GM18520 (cell line): Measurements from ENCODE around the gene ROBO4.

Experiments
- ATAC-seq: cut with Tn5 transposase; IDR thresholded peaks from one replicate; pipeline ENCODE4 v1.9.1; 2021; ENCODE audit not compliant: unreplicated experiment

The ROBO4 gene

GRCh38 chr11:124875401-124875800, 22.3 kb downstream of the ROBO4 start:
- no peak for ATAC-seq

- ATAC-seq = no peak
These were observed 23.0 kb downstream of the ROBO4 start for GRCh38 chr11:124874571-124875255.

- ATAC-seq = no peak
These were observed 23.7 kb downstream of the ROBO4 start for GRCh38 chr11:124873951-124874350.

GRCh38 chr11:124872741-124873140, 24.9 kb downstream of the ROBO4 start:
- ATAC-seq = no peak

GRCh38 chr11:124872280-124872679, 25.4 kb downstream of the ROBO4 start:
- ATAC-seq = no peak

- no peak for ATAC-seq
These were observed 27.2 kb downstream of the ROBO4 start for GRCh38 chr11:124870430-124870829.

- ATAC-seq = no peak
These were observed 27.7 kb downstream of the ROBO4 start for GRCh38 chr11:124869856-124870387.

- no peak for ATAC-seq
These were observed 28.3 kb downstream of the ROBO4 start for GRCh38 chr11:124869331-124869730.

- no peak for ATAC-seq
These were observed 29.1 kb downstream of the ROBO4 start for GRCh38 chr11:124868331-124869274.

GRCh38 chr11:124867700-124868099, 30.0 kb downstream of the ROBO4 start:
- no peak for ATAC-seq

- ATAC-seq = no peak
These were observed 31.5 kb downstream of the ROBO4 start for GRCh38 chr11:124865902-124866851.

- ATAC-seq = no peak
These were observed 32.3 kb downstream of the ROBO4 start, which contains the start of gene ROBO3 for GRCh38 chr11:124865181-124865901. TSS of gene ROBO3 (plus strand) at chr11:124865432. CDS start at chr11:124865578, 146 bp downstream.

GRCh38 chr11:124864892-124865180, 32.8 kb downstream of the ROBO4 start:
- no peak for ATAC-seq

GRCh38 chr11:124864176-124864891, 33.3 kb downstream of the ROBO4 start:
- no peak for ATAC-seq

- ATAC-seq = no peak
These were observed 33.9 kb downstream of the ROBO4 start for GRCh38 chr11:124863826-124864165.

- no peak for ATAC-seq
These were observed 34.4 kb downstream of the ROBO4 start for GRCh38 chr11:124863137-124863825.

GRCh38 chr11:124861670-124862069, 36.0 kb downstream of the ROBO4 start:
- no peak for ATAC-seq

- no peak for ATAC-seq
These were observed 38.5 kb downstream of the ROBO4 start for GRCh38 chr11:124859171-124859570.

- ATAC-seq = no peak
These were observed 51.5 kb downstream of the ROBO4 start for GRCh38 chr11:124846070-124846673.
